ENCODE measurements around the gene ZNF154. TPM values are rescaled to one million over a fixed set of nuclear protein-coding genes. Genes with fewer than 3 reads are reported as not detected.

The ZNF154 gene
- polyA plus RNA-seq (2011; rRNA removed) (not detected in 2 replicates), polyA plus RNA-seq (2017; fragmentation: RNase III; extraction: RNeasy Plus Mini Kit Qiagen cat#74134 plus additional on column Dnase treatment) (not detected in 3 replicates), polyA minus RNA-seq (2011; rRNA and poly(A)+ RNA removed) (not detected in 2 replicates)
- polyA plus RNA-seq (2012; cell fraction: cytosol; rRNA removed) = not detected in 2 replicates
- not detected in 2 replicates for polyA plus RNA-seq (2012; cell fraction: nucleus; rRNA removed)

DNA sequence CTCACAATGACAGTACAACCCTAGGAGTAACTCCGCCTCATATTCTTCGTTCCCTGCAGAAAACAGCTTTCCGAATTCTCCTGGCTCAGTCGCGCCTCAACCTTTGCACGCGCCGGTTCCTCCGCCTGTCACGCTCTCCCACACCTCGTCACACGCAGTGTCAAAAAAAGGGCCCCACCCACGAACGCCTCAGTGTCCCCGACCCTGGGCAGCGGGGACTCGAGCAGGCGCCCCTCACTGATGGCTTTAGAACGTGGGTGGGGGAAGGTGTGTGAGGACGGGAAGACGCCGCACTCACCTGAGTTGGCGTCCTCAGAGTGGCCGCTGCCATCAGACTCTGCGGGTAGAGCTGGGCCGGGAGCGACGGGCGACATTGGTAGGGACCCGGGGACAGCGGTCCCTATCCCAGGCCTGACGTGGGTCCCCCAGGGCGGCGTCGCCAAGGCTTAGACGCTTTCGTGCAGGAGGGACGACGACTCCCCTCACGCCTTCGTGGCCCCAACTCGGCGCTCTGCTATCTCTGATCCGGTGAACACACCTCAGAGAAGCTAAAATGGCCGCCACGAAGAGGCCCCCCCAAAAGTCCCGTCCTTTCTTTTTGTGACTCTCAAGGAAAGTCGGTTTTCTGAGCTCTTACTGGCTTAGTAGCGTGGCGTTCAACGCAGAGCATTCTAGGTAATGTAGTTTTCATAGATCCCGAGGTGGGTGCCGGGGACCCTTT lies at the start of gene ZNF154:
TSS of gene ZNF154 (minus strand) at position 564 of the 721 bp plus-strand sequence. CDS start at position 331, 233 bp downstream.
- FAIRE-seq (no peak), DNase-seq (ENCODE audit: low read depth in 1 of 2, low spot score in 1 of 2) (no peak), ATAC-seq (no peak)
- TF ChIP-seq MAZ (IDR thresholded peaks at IDR 0.05; ENCODE audit: borderline replicate concordance, low read depth, low read length) = no peak
- H3K27ac ChIP-seq = no peak within 1 kb of the TSS
- CTCF ChIA-PET = no interaction called here
- WGBS (ENCODE audit: missing lambda C conversion rate) = 88% methylated on average over 45 of the region's 53 CpGs
- no peaks in the 10 kb centered on the region for H3K4me1 ChIP-seq
- peaks cover 92% of the 10 kb centered on the region for H3K9me3 ChIP-seq
- POLR2A ChIA-PET = no interaction called here
- H3K4me2 ChIP-seq = no peak within 1 kb of the TSS
- no peak within 1 kb of the TSS for H3K4me3 ChIP-seq

DNA sequence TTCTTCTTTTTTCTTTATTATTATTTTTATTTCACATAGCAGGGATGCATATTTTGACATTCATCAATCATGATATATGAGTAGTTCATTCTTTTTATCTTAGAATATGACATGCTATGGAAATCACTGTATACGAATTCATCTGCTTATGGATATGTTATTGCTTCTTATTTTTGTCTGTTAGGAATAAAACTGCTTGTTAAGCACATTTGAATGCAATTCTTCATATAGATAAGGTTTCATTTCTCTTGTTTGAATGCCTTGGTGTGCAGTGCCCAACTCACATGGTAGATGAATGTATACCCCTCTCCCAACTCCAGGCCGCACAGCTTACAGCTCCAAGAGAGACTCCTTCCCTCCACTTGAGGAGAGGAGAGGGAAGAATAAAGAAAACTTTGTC lies 48.9 kb upstream of the ZNF154 start:
- TF ChIP-seq POLR2AphosphoS2 (conservative IDR thresholded peaks at IDR 0.05; ENCODE audit: low read length) = no peak
- peak; percentile 87 for TF ChIP-seq MAFK (IDR thresholded peaks at IDR 0.05; ENCODE audit: partially characterized antibody)
- no peak for TF ChIP-seq RAD21 (conservative IDR thresholded peaks at IDR 0.05 in 1 of 2, IDR thresholded peaks at IDR 0.05 in 1 of 2)
- H3K4me2 ChIP-seq = no peak overlapping the region
- no peak for DNase-seq (ENCODE audit: low read depth in 1 of 2, low spot score in 1 of 2)
- 96% methylated on average over 2 of the region's 2 CpGs for WGBS (ENCODE audit: missing lambda C conversion rate)
- H3K4me1 ChIP-seq = no peaks in the 10 kb centered on the region
- peak; percentile 7 for FAIRE-seq
- ChIA-PET CTCF (no interaction called here), POLR2A (no interaction called here)
- no peak overlapping the region for H3K27ac ChIP-seq
- peaks cover 98% of the 10 kb centered on the region for H3K9me3 ChIP-seq
- H3K4me3 ChIP-seq = no peak overlapping the region
- no peak for ATAC-seq

DNA sequence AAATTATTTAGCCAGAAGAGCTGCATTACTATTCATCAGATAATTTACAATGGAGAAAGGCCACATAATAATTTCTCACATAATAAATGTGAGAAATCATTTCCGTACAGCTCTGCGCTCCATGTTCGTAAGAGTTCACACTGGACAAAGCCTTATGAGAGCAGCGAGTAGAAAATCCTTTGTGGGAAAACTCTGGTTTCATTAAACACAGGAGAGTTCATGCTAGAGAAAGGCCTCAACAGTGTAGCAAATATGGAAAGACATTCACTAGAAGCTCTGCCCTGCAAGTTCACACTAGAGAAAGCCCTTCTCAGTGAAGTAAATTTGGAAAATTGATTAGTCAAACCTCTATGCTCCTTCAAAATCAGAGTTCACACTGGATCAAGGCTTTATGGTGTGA lies 46.0 kb upstream of the ZNF154 start:
- WGBS (ENCODE audit: missing lambda C conversion rate) = 92% methylated on average over 4 of the region's 4 CpGs
- Histone ChIP-seq H3K4me1 (no peaks in the 10 kb centered on the region), H3K9me3 (peaks cover 100% of the 10 kb centered on the region), H3K4me2 (no peak overlapping the region), H3K27ac (no peak overlapping the region), H3K4me3 (no peak overlapping the region)
- ChIA-PET POLR2A (interaction anchor here (0.7 kb wide), 1 partner anchor 9 kb away, joined by 3 read pairs; no protein-coding TSS in a partner anchor), CTCF (no interaction called here)
- DNase-seq (ENCODE audit: low read depth in 1 of 2, low spot score in 1 of 2) (no peak), ATAC-seq (no peak), FAIRE-seq (no peak)
- TF ChIP-seq, protein P1, sequence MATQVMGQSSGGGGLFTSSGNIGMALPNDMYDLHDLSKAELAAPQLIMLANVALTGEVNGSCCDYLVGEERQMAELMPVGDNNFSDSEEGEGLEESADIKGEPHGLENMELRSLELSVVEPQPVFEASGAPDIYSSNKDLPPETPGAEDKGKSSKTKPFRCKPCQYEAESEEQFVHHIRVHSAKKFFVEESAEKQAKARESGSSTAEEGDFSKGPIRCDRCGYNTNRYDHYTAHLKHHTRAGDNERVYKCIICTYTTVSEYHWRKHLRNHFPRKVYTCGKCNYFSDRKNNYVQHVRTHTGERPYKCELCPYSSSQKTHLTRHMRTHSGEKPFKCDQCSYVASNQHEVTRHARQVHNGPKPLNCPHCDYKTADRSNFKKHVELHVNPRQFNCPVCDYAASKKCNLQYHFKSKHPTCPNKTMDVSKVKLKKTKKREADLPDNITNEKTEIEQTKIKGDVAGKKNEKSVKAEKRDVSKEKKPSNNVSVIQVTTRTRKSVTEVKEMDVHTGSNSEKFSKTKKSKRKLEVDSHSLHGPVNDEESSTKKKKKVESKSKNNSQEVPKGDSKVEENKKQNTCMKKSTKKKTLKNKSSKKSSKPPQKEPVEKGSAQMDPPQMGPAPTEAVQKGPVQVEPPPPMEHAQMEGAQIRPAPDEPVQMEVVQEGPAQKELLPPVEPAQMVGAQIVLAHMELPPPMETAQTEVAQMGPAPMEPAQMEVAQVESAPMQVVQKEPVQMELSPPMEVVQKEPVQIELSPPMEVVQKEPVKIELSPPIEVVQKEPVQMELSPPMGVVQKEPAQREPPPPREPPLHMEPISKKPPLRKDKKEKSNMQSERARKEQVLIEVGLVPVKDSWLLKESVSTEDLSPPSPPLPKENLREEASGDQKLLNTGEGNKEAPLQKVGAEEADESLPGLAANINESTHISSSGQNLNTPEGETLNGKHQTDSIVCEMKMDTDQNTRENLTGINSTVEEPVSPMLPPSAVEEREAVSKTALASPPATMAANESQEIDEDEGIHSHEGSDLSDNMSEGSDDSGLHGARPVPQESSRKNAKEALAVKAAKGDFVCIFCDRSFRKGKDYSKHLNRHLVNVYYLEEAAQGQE (IDR thresholded peaks at IDR 0.05) = 0 out of 2 replicates have a peak, but pooled peaks have one; percentile 18
- TF ChIP-seq EHMT2 (IDR thresholded peaks at IDR 0.05; ENCODE audit: low read depth) = no peak

DNA sequence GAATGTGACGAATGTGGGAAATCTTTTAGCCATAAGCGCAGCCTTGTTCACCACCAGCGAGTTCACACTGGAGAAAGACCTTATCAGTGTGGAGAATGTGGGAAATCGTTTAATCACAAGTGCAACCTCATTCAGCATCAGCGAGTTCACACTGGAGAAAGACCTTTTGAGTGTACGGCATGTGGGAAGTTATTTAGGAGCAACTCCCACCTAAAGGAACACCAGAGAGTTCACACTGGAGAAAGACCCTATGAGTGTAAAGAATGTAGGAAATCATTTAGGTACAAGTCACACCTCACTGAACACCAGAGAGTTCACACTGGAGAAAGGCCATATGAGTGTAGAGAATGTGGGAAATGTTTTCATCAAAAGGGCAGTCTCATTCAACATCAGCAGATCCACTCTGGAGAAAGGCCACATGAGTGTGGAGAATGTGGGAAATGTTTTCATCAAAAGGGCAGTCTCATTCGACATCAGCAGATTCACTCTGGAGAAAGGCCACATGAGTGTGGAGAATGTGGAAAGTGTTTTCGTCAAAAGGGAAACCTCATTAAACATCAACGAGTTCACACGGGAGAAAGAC lies 45.2 kb upstream of the ZNF154 start:
- H3K9me3 ChIP-seq = peaks cover 100% of the 10 kb centered on the region
- POLR2A ChIA-PET = no interaction called here
- no peak overlapping the region for H3K4me2 ChIP-seq
- TF ChIP-seq, protein P2, sequence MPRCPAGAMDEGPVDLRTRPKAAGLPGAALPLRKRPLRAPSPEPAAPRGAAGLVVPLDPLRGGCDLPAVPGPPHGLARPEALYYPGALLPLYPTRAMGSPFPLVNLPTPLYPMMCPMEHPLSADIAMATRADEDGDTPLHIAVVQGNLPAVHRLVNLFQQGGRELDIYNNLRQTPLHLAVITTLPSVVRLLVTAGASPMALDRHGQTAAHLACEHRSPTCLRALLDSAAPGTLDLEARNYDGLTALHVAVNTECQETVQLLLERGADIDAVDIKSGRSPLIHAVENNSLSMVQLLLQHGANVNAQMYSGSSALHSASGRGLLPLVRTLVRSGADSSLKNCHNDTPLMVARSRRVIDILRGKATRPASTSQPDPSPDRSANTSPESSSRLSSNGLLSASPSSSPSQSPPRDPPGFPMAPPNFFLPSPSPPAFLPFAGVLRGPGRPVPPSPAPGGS (IDR thresholded peaks at IDR 0.05) = no peak
- TF ChIP-seq, protein P3, sequence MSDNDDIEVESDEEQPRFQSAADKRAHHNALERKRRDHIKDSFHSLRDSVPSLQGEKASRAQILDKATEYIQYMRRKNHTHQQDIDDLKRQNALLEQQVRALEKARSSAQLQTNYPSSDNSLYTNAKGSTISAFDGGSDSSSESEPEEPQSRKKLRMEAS (IDR thresholded peaks at IDR 0.05) = no peak
- no peak for TF ChIP-seq TFCP2L1 (CRISPR knock-in tag; IDR thresholded peaks at IDR 0.05)
- no peak for TF ChIP-seq SMC3 (IDR thresholded peaks at IDR 0.05)
- TF ChIP-seq, protein P4, sequence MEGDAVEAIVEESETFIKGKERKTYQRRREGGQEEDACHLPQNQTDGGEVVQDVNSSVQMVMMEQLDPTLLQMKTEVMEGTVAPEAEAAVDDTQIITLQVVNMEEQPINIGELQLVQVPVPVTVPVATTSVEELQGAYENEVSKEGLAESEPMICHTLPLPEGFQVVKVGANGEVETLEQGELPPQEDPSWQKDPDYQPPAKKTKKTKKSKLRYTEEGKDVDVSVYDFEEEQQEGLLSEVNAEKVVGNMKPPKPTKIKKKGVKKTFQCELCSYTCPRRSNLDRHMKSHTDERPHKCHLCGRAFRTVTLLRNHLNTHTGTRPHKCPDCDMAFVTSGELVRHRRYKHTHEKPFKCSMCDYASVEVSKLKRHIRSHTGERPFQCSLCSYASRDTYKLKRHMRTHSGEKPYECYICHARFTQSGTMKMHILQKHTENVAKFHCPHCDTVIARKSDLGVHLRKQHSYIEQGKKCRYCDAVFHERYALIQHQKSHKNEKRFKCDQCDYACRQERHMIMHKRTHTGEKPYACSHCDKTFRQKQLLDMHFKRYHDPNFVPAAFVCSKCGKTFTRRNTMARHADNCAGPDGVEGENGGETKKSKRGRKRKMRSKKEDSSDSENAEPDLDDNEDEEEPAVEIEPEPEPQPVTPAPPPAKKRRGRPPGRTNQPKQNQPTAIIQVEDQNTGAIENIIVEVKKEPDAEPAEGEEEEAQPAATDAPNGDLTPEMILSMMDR (IDR thresholded peaks at IDR 0.05) = no peak
- no peak for TF ChIP-seq JUNB (IDR thresholded peaks at IDR 0.05)
- no peak for TF ChIP-seq NPAS2 (CRISPR knock-in tag; IDR thresholded peaks at IDR 0.05; ENCODE audit: borderline replicate concordance)
- TF ChIP-seq, protein P5, sequence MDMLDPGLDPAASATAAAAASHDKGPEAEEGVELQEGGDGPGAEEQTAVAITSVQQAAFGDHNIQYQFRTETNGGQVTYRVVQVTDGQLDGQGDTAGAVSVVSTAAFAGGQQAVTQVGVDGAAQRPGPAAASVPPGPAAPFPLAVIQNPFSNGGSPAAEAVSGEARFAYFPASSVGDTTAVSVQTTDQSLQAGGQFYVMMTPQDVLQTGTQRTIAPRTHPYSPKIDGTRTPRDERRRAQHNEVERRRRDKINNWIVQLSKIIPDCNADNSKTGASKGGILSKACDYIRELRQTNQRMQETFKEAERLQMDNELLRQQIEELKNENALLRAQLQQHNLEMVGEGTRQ (IDR thresholded peaks at IDR 0.05) = no peak
- TF ChIP-seq, protein P6, sequence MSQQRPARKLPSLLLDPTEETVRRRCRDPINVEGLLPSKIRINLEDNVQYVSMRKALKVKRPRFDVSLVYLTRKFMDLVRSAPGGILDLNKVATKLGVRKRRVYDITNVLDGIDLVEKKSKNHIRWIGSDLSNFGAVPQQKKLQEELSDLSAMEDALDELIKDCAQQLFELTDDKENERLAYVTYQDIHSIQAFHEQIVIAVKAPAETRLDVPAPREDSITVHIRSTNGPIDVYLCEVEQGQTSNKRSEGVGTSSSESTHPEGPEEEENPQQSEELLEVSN (IDR thresholded peaks at IDR 0.05; ENCODE audit: borderline replicate concordance, low read depth) = no peak
- TF ChIP-seq FOXS1 (CRISPR knock-in tag; IDR thresholded peaks at IDR 0.05) = no peak
- TF ChIP-seq RFX5 (IDR thresholded peaks at IDR 0.05) = no peak
- CTCF ChIA-PET = no interaction called here
- H3K4me1 ChIP-seq = no peaks in the 10 kb centered on the region
- FAIRE-seq (peak; percentile 59), DNase-seq (ENCODE audit: low read depth in 1 of 2, low spot score in 1 of 2) (no peak), ATAC-seq (no peak)
- no peak overlapping the region for H3K4me3 ChIP-seq
- H3K27ac ChIP-seq = no peak overlapping the region
- WGBS (ENCODE audit: missing lambda C conversion rate) = 93% methylated on average over 10 of the region's 10 CpGs

Data from A549 (cell line).